A673 (cell line): ENCODE measurements around the gene MAPK12. TPM values are rescaled to one million over a fixed set of nuclear protein-coding genes. Genes with fewer than 3 reads are reported as not detected.

Source experiments
- BruUV-seq: library from RNA; stranded (reverse); fragments of 400-500 nt; replicated peaks from 2 replicates; lab custom pipeline; 2021; lab: Mats Ljungman, UMichigan
- CTCF ChIA-PET: fragments of 300-600 bp; sonication (Branson Sonifier 250); formaldehyde crosslinking; loops from one replicate; lab custom pipeline; 2022; ENCODE audit warnings: antibody characterized with exemption; lab: Charles Lee
- POLR2A ChIA-PET: fragments of 300-600 bp; sonication (Branson Sonifier 250); formaldehyde crosslinking; loops from one replicate; lab custom pipeline; 2022; ENCODE audit warnings: antibody characterized with exemption; ENCODE audit not compliant: low non-redundant PET; lab: Charles Lee
- DNase-seq: peaks from one replicate; pipeline ENCODE4 v3.0.0-alpha.2; 2015; ENCODE audit warnings: low spot score
- H3K27ac ChIP-seq: fragments of 200-600 bp; sonication (generic); 2 replicates; pipeline ENCODE4 v1.5.1; 2016; ENCODE audit warnings: mixed run types, low read depth, mild to moderate bottlenecking, mixed read lengths, antibody characterized with exemption, low read length; ENCODE audit not compliant: poor library complexity, severe bottlenecking
- H3K27me3 ChIP-seq: fragments of 200-600 bp; sonication (generic); replicated peaks from 2 replicates; pipeline ENCODE4 v1.6.1; 2017; ENCODE audit warnings: mixed run types, low read depth, mild to moderate bottlenecking, mixed read lengths, antibody characterized with exemption, low read length; ENCODE audit not compliant: insufficient read depth, poor library complexity
- H3K36me3 ChIP-seq: fragments of 200-600 bp; sonication (generic); 2 replicates; pipeline ENCODE4 v1.6.1; 2016; ENCODE audit warnings: mixed run types, mild to moderate bottlenecking, mixed read lengths, antibody characterized with exemption, low read length; ENCODE audit not compliant: insufficient read depth, poor library complexity, severe bottlenecking
- H3K4me1 ChIP-seq: fragments of 200-600 bp; sonication (generic); 2 replicates; pipeline ENCODE4 v1.6.1; 2017; ENCODE audit warnings: mixed run types, mild to moderate bottlenecking, mixed read lengths, antibody characterized with exemption, low read length; ENCODE audit not compliant: insufficient read depth, poor library complexity, severe bottlenecking
- H3K4me3 ChIP-seq: fragments of 200-600 bp; sonication (generic); 2 replicates; pipeline ENCODE4 v1.5.1; 2016; ENCODE audit warnings: low read depth, mixed run types, mild to moderate bottlenecking, mixed read lengths, low read length; ENCODE audit not compliant: poor library complexity, severe bottlenecking
- H3K9me3 ChIP-seq: fragments of 200-600 bp; sonication (generic); 2 replicates; pipeline ENCODE4 v1.6.1; 2016; ENCODE audit warnings: mixed run types, low read depth, mild to moderate bottlenecking, mixed read lengths, antibody characterized with exemption, low read length; ENCODE audit not compliant: poor library complexity, severe bottlenecking
- CTCF ChIP-seq: fragments of 300-800, 200-600 bp; sonication (generic); conservative IDR thresholded peaks from 2 replicates; pipeline ENCODE4 v1.5.1; 2017; ENCODE audit warnings: low read depth, mild to moderate bottlenecking, antibody characterized with exemption, low read length, moderate library complexity, mixed read lengths
- EZH2 ChIP-seq: fragments of 200-600 bp; sonication (generic); IDR thresholded peaks from 2 replicates; pipeline ENCODE4 v1.6.1; 2017; ENCODE audit warnings: borderline replicate concordance, low read depth, mild to moderate bottlenecking, mixed read lengths, antibody characterized with exemption, low read length; ENCODE audit not compliant: poor library complexity, severe bottlenecking
- intact Hi-C: fragments of 100-400 bp; cut with micrococcal nuclease; formaldehyde crosslinking; loops from one replicate; pipeline ENCODE4 v1.10.0; 2022; ENCODE audit not compliant: unreplicated experiment
- total RNA-seq: library from RNA; stranded (reverse); gene quantifications from 2 replicates; pipeline ENCODE4 v1.2.3, GENCODE V29; 2021

MAPK12 gene
- total RNA-seq, 1 experiment from 2014 or later, result 20.8 TPM

- peak; percentile 75 for DNase-seq
- H3K27ac ChIP-seq, result peak overlapping the region; percentile 8
- peaks cover 40% of the 10 kb centered on the region for H3K4me1 ChIP-seq
- no peaks in the 10 kb centered on the region for H3K27me3 ChIP-seq
- POLR2A ChIA-PET, result no interaction called here
- CTCF ChIA-PET, result interaction anchor here (0.6 to 1.2 kb wide), 4 partner anchors 15 to 499 kb away, joined by 3 to 7 read pairs (median 4); no protein-coding TSS in a partner anchor
- no peaks in the 10 kb centered on the region for H3K9me3 ChIP-seq
- intact Hi-C loops, result no loop called here
- TF ChIP-seq CTCF, result peak; percentile 45; the same call in 1 of the 2 replicates
- no peak for TF ChIP-seq EZH2
- no TSS peak for BruUV-seq
- H3K4me3 ChIP-seq, result peak overlapping the region; percentile 38
- no peaks in the 10 kb centered on the region for H3K36me3 ChIP-seq
These were observed 6.3 kb upstream of the MAPK12 start for GRCh38 chr22:50267591-50268390.

- H3K27ac ChIP-seq, result no peak overlapping the region
- ChIA-PET CTCF (interaction anchor here (1.2 kb wide), 1 partner anchor 14 kb away, joined by 3 read pairs; no protein-coding TSS in a partner anchor), POLR2A (interaction anchor here (0.5 kb wide), 1 partner anchor 360 kb away, joined by 3 read pairs; no protein-coding TSS in a partner anchor)
- BruUV-seq, result no TSS peak
- TF ChIP-seq EZH2, result no peak
- TF ChIP-seq CTCF, result no peak
- peaks cover 43% of the 10 kb centered on the region for H3K4me1 ChIP-seq
- intact Hi-C loops, result no loop called here
- no peak for DNase-seq
- no peaks in the 10 kb centered on the region for H3K9me3 ChIP-seq
- H3K36me3 ChIP-seq, result no peaks in the 10 kb centered on the region
- no peaks in the 10 kb centered on the region for H3K27me3 ChIP-seq
- no peak overlapping the region for H3K4me3 ChIP-seq
These were observed 5.5 kb upstream of the MAPK12 start for GRCh38 chr22:50266994-50267393.

GRCh38 chr22:50264946-50265669 lies 3.6 kb upstream of the MAPK12 start:
- TF ChIP-seq CTCF, result no peak
- no peak for TF ChIP-seq EZH2
- H3K27me3 ChIP-seq, result no peaks in the 10 kb centered on the region
- no peak overlapping the region for H3K27ac ChIP-seq
- intact Hi-C loops, result no loop called here
- ChIA-PET CTCF (interaction anchor here (0.6 kb wide), 1 partner anchor 77 kb away, joined by 3 read pairs; no protein-coding TSS in a partner anchor), POLR2A (no interaction called here)
- no peak for DNase-seq
- H3K4me1 ChIP-seq, result peaks cover 31% of the 10 kb centered on the region
- BruUV-seq, result no TSS peak
- H3K9me3 ChIP-seq, result no peaks in the 10 kb centered on the region
- H3K36me3 ChIP-seq, result no peaks in the 10 kb centered on the region
- H3K4me3 ChIP-seq, result no peak overlapping the region
